Ishikawa (cell line): ENCODE results near the gene SERTAD2.

Experiments used
- CEBPB ChIP-seq: IDR thresholded peaks from 2 replicates; pipeline ENCODE4 v1.6.1; 2012
- EP300 ChIP-seq: IDR thresholded peaks from 2 replicates; pipeline ENCODE4 v1.6.1; 2012; ENCODE audit warnings: borderline replicate concordance
- FOXM1 ChIP-seq: IDR thresholded peaks from 2 replicates; pipeline ENCODE4 v1.6.1; 2012; ENCODE audit warnings: low read depth, borderline replicate concordance
- MAX ChIP-seq: IDR thresholded peaks from 2 replicates; pipeline ENCODE4 v1.6.1; 2012
- NFIC ChIP-seq: IDR thresholded peaks from 2 replicates; pipeline ENCODE4 v1.6.1; 2012
- RAD21 ChIP-seq: IDR thresholded peaks from 2 replicates; pipeline ENCODE4 v1.6.1; 2012; ENCODE audit warnings: low read depth
- REST ChIP-seq: IDR thresholded peaks from 2 replicates; pipeline ENCODE4 v1.6.1; 2012; ENCODE audit warnings: low read depth, mild to moderate bottlenecking
- TAF1 ChIP-seq: IDR thresholded peaks from 2 replicates; pipeline ENCODE4 v1.6.1; 2012; ENCODE audit warnings: low read depth, mild to moderate bottlenecking
- TCF12 ChIP-seq: IDR thresholded peaks from 2 replicates; pipeline ENCODE4 v1.6.1; 2012; ENCODE audit warnings: low read depth
- TEAD4 ChIP-seq: IDR thresholded peaks from 2 replicates; pipeline ENCODE4 v1.6.1; 2012
- ZBTB7A ChIP-seq: IDR thresholded peaks from 2 replicates; pipeline ENCODE4 v1.6.1; 2012; ENCODE audit warnings: low read depth
- TF ChIP-seq, protein P1 (sequence below): IDR thresholded peaks from 2 replicates; pipeline ENCODE4 v1.6.1; 2012

DNA sequence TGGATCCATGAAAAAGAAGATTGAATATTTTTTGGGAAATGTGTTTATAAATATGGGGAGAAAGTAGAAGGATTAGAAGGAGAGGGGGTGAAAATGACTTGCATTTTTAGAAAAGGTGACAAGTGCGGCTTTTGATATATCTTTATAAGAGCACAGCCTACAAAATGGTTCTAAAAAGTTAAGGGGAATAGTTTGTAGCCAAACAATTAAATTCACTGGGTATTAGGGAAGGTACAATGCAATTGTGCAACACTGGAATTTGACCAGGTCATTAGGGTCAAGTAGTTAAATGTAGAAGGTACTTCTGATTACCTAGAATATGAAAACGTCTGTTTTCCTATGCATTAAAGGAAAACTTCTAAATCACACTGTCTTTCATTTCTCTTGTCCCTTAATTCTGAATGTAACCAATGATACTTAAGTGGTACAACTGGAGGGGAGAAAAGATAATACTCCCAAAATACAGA is 44.5 kb upstream of the SERTAD2 start:
- no peak for TF ChIP-seq RAD21
- TF ChIP-seq REST, result no peak
- no peak for TF ChIP-seq TAF1
- TF ChIP-seq TEAD4, result no peak
- TF ChIP-seq FOXM1, result no peak
- no peak for TF ChIP-seq EP300
- TF ChIP-seq, protein P1, sequence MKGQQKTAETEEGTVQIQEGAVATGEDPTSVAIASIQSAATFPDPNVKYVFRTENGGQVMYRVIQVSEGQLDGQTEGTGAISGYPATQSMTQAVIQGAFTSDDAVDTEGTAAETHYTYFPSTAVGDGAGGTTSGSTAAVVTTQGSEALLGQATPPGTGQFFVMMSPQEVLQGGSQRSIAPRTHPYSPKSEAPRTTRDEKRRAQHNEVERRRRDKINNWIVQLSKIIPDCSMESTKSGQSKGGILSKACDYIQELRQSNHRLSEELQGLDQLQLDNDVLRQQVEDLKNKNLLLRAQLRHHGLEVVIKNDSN, result no peak
- TF ChIP-seq TCF12, result no peak
- TF ChIP-seq MAX, result no peak
- TF ChIP-seq ZBTB7A, result no peak
- TF ChIP-seq NFIC, result no peak
- TF ChIP-seq CEBPB, result peak; percentile 56; the same call in 1 of the 2 replicates
